GM21515 (cell line): ENCODE data around the gene NKG7.

Experiments used
- ATAC-seq: cut with Tn5 transposase; IDR thresholded peaks from one replicate; pipeline ENCODE4 v1.9.1; 2021; ENCODE audit not compliant: unreplicated experiment

NKG7 gene

GRCh38 chr19:51391073-51391611, 18.7 kb upstream of the NKG7 start:
- ATAC-seq: no peak

DNA sequence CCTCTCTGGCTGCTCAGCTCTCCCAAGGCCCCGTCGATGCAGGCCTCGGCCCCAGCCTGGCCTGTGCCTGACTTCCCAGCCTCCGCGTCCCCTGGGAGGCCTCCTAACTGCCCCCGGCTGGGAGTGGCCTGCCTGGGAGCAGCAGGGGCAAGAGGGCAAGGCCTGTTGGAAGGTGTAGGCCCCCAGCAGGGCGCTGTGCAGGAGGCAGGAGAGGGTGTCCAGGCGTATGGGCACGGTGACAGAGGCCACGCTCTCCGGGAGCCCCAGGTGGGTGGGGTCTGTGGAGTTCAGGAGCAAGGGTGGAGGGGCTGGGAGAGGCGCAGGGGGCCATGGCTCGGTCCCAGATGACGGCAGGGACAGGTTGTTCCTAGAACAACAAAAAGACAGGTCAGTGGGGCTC, 16.7 kb upstream of the NKG7 start:
- ATAC-seq: no peak

DNA sequence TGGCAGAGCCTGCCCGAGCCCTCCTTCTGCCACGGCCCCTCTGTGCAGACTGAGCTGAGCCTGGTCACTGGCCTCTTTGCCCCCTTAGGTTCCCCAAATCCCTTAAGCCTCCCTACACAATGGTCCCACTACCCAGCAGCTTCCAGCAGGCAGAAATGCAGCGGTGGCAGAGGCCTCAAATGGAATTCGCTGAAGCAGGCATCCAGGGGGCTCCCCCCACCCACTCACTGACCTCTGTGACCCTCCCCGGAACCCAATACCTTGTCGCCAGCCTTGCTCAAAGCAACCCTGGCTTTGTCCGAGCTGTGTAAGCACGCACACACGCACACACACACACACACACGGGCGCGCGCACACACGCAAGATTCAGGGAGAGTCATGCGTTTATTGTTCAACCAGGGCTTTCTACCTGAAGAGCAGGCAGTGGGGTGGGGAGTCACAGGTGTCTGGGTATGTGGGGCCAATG, 15.5 kb upstream of the NKG7 start, which contains the start of gene LIM2:
Gene LIM2 (minus strand): TSS at position 51 of the 466 bp plus-strand sequence. CDS start 531 bp downstream, outside the sequence.
- no peak for ATAC-seq

GRCh38 chr19:51386882-51387520, 14.5 kb upstream of the NKG7 start:
- no peak for ATAC-seq

DNA sequence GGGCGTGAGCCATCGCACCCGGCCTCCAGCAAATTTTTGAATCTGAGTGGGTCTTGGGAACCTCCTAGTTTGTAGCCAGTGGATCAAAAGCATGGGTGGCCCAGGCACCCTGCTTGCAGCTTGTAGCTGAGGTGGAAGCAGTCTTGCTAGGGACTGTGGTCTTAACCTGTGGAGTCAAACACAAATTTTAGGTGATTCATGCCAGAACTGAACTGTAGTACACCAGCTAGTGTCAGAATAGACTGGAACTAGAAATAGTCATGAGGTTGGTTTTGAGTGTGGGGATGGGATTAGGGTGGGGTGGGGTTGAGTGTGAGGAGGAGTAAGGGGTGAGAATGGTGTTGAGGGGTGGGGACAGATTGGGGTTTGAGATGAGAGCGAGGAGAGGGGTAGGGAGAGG, 9.6 kb upstream of the NKG7 start:
- no peak for ATAC-seq

GRCh38 chr19:51380379-51380778, 7.9 kb upstream of the NKG7 start:
- ATAC-seq: no peak

- no peak for ATAC-seq
Observed at GRCh38 chr19:51377422-51377821, 5.0 kb upstream of the NKG7 start.

DNA sequence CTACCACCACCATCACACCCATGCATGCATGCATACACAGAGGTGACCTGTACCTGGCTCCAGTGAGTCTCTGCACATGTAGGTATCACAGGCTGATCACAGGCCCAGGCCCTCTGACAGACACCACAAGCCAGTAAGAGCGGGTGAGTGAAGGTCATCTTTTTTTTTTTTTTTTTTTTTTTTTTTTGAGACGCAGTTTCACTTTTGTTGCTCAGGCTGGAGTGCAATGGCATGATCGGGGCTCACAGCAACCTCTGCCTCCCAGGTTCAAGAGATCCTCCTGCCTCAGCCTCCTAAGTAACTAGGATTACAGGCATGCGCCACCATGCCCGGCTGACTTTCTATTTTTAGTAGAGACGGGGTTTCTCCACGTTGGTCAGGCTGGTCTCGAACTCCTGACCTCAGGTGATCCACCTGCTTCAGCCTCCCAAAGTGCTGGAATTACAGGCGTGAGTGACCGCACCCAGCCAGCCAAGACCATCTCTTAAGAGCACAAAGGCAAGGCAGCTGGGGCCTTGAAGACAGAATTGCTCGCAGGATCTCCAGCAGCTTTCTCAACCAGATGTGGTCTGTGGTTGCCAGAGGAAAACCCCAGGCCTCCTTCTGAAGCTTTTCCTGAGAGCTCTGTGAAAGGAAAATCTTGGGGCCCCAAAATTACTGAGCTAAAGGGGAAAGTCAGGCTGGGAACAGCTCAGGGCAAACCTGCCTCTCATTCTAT, 3.2 kb upstream of the NKG7 start:
- ATAC-seq: no peak

DNA sequence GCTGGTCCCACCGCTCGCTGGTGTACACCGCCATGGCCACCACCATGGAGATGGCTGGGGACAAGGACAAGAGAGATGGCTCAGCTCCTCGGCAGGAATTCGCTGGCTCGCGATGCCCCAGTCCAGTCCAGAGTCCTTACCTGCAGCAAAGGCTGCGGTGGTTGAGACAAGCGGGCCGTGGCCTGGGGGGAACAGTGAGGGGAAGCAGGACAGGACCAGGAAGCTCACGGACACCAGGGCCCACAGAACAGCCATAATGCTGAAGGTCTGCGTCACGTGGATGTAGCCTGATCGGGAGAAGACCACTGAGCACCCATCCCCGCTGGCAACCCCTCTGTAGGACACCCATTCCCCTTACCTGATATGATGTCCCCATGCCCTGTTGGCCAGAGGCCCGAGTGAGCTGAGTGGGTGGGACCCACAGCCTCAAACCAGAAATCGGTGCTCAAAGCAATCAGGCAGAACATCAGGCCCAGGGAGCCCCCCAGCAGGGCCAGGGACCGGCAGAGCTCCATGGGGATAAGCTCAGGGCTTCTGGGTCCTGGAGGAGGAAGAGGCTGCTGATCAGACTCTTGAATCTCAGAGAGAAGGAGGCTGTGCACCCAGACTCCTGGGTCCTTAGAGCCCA, 319 bp downstream of the NKG7 start:
- no peak for ATAC-seq

- no peak for ATAC-seq
Observed at GRCh38 chr19:51371186-51371690, 1.2 kb downstream of the NKG7 start.

GRCh38 chr19:51370230-51370629, 2.2 kb downstream of the NKG7 start:
- no peak for ATAC-seq

DNA sequence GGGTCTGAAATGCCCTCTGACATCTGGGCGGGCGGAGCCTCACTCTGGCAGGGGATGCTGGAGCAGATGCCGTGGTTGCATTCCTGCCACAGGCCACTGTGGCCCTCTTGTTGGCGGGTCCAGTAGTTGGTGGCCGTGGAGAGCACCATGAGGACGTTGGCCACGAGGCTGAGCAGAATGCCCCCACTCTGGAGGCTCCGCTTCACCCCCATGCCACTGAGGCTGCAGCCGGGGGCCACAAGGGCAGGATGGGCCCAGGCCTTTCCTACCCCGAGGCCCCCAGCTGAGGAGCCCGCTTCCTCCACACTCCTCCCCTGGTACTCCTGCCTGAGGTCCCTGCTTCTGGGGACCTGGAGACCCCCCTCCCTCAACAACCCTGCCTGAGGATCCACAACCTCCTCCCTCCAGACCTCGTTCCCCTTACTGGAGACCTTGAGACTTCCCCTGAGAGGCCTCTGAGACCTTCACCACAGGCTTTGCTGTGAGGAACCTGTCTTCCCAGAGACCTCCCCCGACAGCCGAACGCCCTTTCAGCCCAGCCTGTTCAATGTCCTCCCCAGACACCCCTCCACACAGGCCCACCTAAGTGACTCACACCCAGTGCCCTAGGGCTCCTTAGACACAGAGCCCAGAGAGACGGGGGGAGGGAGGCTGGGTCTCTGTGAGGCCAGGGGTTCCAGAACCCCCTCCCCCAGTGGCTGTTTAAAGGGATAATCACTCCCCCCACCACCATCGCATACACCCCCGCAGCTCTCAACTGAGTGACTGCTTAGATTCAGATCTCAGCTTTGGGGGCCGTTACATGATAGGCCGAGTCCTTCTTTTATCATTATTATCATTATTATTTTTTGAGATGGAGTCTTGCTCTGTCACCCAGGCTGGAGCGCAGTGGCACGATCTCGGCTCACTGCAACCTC, 3.8 kb downstream of the NKG7 start, which contains the start of gene CLDND2:
Gene CLDND2 (minus strand): TSS at position 638 of the 917 bp plus-strand sequence. CDS start 426 bp downstream, at position 212.
- ATAC-seq: no peak

- peak; percentile 71 for ATAC-seq
Observed at GRCh38 chr19:51367565-51368365, 4.7 kb downstream of the NKG7 start.

GRCh38 chr19:51367255-51367564, 5.2 kb downstream of the NKG7 start:
- ATAC-seq: peak; percentile 3

DNA sequence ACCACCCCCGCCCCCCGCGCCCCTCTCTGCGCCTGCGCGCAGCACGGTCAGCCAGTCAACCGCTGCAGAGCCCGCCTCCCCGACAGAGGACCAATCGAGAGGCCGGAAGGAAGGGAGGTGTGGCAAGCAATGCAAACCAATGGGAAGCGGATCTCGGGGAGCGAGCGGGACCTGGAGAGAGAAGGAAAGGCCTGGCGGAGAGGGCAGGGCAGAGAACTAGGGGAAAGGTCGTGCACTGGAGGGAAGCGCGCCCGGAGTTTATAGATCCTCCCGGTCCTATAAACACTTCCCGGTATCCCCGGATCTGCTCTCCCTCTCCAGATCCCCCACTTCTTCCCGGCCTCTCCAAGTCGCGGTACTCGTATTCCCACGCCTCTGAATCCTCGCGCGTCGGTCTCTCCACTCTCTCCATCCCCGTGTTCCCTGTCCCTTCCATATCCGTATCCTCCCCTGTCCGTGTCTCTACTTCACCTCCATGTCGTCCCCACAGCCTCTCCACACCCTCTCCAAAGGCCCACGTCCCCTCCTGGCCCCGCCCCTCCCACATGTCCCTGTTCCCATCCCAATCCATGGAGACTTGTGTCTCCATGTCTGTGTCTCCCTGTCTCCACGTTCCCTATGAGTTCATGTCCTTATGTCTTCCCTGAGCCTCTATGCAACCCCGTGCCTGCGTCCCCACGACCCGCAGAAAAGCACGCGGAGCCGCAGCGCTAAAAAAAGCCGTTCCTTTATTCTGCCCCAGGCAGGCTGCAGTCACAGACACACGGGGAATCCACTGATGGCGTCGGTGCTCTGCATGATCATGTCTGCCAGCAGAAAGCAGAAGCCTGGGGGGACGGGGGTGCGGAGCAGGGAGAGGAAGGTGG, 5.8 kb downstream of the NKG7 start:
- peak; percentile 41 for ATAC-seq

GRCh38 chr19:51365965-51366388, 6.5 kb downstream of the NKG7 start, which contains the start of gene ETFB:
Gene ETFB (minus strand): TSS chr19:51366388. CDS start chr19:51366326, 62 bp downstream.
- ATAC-seq: no peak

DNA sequence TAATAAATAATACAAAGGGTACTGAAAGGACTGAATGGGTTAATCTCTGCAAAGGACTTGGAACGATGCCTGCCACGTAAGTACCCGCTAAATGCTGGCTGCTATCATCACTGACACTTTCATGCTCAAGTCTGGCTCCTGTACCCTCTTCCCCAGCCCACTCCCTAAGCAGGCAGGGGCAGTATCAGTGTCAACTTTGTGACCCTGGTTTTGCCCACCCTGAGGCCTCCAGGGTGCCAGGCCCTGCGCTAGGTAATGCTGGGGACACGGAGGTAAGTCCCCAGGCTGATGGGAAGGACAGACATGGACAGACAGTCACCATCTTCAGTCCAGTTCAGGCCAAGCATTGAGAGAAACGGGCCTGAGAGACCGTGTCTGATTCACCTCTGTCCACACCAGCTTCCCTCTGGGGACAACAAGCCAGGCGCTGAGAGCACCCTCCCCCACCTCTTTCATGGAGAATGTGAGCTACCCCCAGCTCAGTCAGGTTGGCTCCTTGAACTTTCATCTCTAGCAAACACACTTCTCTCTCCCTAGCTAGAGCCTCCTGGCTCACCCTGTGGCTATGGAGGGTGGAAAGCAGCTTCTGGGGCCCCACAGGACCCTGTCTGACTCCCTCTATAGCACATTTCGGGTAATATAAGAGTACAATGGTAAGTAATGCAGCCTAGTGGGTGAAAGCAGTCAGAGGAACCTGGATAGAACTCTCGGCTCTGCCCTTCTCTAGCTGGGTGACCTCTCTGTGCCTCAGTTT, 7.1 kb downstream of the NKG7 start:
- ATAC-seq: no peak
